OCI-LY3 (cell line): ENCODE results near the gene IRF1.

Experiments
- H2AFZ ChIP-seq: fragments of 200-600, 300-600 bp; shearing (Covaris generic); 2 replicates; pipeline ENCODE4 v1.6.0; 2014; ENCODE audit warnings: antibody characterized with exemption, low read depth, low read length
- H3K27ac ChIP-seq: fragments of 200-600, 300-600 bp; sonication (generic); 2 replicates; pipeline ENCODE4 v1.5.1; 2014; ENCODE audit warnings: mild to moderate bottlenecking, low read length, moderate library complexity, mixed read lengths
- H3K27me3 ChIP-seq: fragments of 200-600, 300-600 bp; sonication (generic); 2 replicates; pipeline ENCODE4 v1.6.1; 2014; ENCODE audit warnings: low read depth, low read length, mixed read lengths
- H3K36me3 ChIP-seq: fragments of 200-600, 300-600 bp; sonication (generic); replicated peaks from 2 replicates; pipeline ENCODE3; 2014; ENCODE audit warnings: low read depth, low read length, mixed read lengths
- H3K4me1 ChIP-seq: fragments of 300-600, 200-600 bp; sonication (generic); 2 replicates; pipeline ENCODE4 v1.6.1; 2014; ENCODE audit warnings: low read length, mixed read lengths
- H3K4me2 ChIP-seq: fragments of 200-600, 300-600 bp; sonication (generic); 2 replicates; pipeline ENCODE4 v1.6.1; 2014; ENCODE audit warnings: low read length, mixed read lengths
- H3K4me3 ChIP-seq: fragments of 300-600, 200-600 bp; sonication (generic); 2 replicates; pipeline ENCODE4 v1.5.1; 2014; ENCODE audit warnings: antibody characterized with exemption, mild to moderate bottlenecking, low read length, moderate library complexity
- H3K79me2 ChIP-seq: fragments of 300-600, 200-600 bp; shearing (Covaris generic); 2 replicates; pipeline ENCODE4 v1.6.1; 2014; ENCODE audit warnings: mild to moderate bottlenecking, low read length, mixed read lengths
- H3K9ac ChIP-seq: fragments of 300-600, 200-600 bp; shearing (Covaris generic); 2 replicates; pipeline ENCODE4 v1.6.0; 2014; ENCODE audit warnings: mild to moderate bottlenecking, low read length, moderate library complexity
- H3K9me3 ChIP-seq: fragments of 200-600, 300-600 bp; shearing (Covaris generic); 2 replicates; pipeline ENCODE4 v1.6.1; 2014; ENCODE audit warnings: low read length, mixed read lengths; ENCODE audit not compliant: insufficient read depth
- H4K20me1 ChIP-seq: fragments of 200-600, 300-600 bp; sonication (generic); 2 replicates; pipeline ENCODE4 v1.6.1; 2016; ENCODE audit warnings: low read length, mixed read lengths; ENCODE audit not compliant: insufficient read depth
- CTCF ChIP-seq: fragments of 200-600, 300-600 bp; sonication (generic); IDR thresholded peaks from 2 replicates; pipeline ENCODE4 v1.5.1; 2014; ENCODE audit warnings: antibody characterized with exemption, low read length, low read depth
- EZH2phosphoT487 ChIP-seq: fragments of 200-600 bp; shearing (Covaris generic); IDR thresholded peaks from 2 replicates; pipeline ENCODE4 v1.6.1; 2018; ENCODE audit warnings: antibody characterized with exemption, mixed run types, low read depth

IRF1 gene

GRCh38 chr5:132488590-132488989 lies 2.0 kb downstream of the IRF1 start:
- Histone ChIP-seq H3K27me3 (peaks cover 4% of the 10 kb centered on the region; the same call in 1 of the 2 replicates), H3K27ac (peak overlapping the region; percentile 83; the same call in 1 of the 2 replicates), H3K9ac (peak overlapping the region; percentile 90; the same call in 1 of the 2 replicates), H3K4me2 (peak overlapping the region; percentile 100), H3K9me3 (no peaks in the 10 kb centered on the region), H3K36me3 (peaks cover 56% of the 10 kb centered on the region), H3K4me3 (peak overlapping the region; percentile 97), H3K4me1 (peaks cover 32% of the 10 kb centered on the region), H3K79me2 (peaks cover 38% of the 10 kb centered on the region), H4K20me1 (peaks cover 49% of the 10 kb centered on the region), H2AFZ (no peak overlapping the region)
- TF ChIP-seq EZH2phosphoT487 (no peak), CTCF (no peak)

- peaks cover 32% of the 10 kb centered on the region for H3K4me1 ChIP-seq
- H3K27ac ChIP-seq = no peak overlapping the region
- no peaks in the 10 kb centered on the region for H3K9me3 ChIP-seq
- H2AFZ ChIP-seq = no peak overlapping the region
- peaks cover 51% of the 10 kb centered on the region for H4K20me1 ChIP-seq
- peak overlapping the region; percentile 90; the same call in 1 of the 2 replicates for H3K9ac ChIP-seq
- peaks cover 62% of the 10 kb centered on the region for H3K36me3 ChIP-seq
- H3K4me2 ChIP-seq = peak overlapping the region; percentile 100
- peaks cover 4% of the 10 kb centered on the region; the same call in 1 of the 2 replicates for H3K27me3 ChIP-seq
- H3K79me2 ChIP-seq = peaks cover 38% of the 10 kb centered on the region
- peak overlapping the region; percentile 97; the same call in 1 of the 2 replicates for H3K4me3 ChIP-seq
- TF ChIP-seq EZH2phosphoT487 (no peak), CTCF (no peak)
Measured at GRCh38 chr5:132487841-132488555, 2.6 kb downstream of the IRF1 start.

- no peak overlapping the region for H3K4me3 ChIP-seq
- H3K4me1 ChIP-seq = peaks cover 28% of the 10 kb centered on the region
- H3K79me2 ChIP-seq = peaks cover 38% of the 10 kb centered on the region
- H3K27me3 ChIP-seq = no peaks in the 10 kb centered on the region
- H3K27ac ChIP-seq = no peak overlapping the region
- no peak overlapping the region for H3K4me2 ChIP-seq
- TF ChIP-seq EZH2phosphoT487 (no peak), CTCF (no peak)
- peaks cover 51% of the 10 kb centered on the region for H4K20me1 ChIP-seq
- H2AFZ ChIP-seq = no peak overlapping the region
- H3K9me3 ChIP-seq = no peaks in the 10 kb centered on the region
- H3K36me3 ChIP-seq = peaks cover 63% of the 10 kb centered on the region
- no peak overlapping the region for H3K9ac ChIP-seq
Measured at GRCh38 chr5:132487095-132487428, 3.5 kb downstream of the IRF1 start.

GRCh38 chr5:132486318-132487094 lies 4.1 kb downstream of the IRF1 start:
- H3K4me3 ChIP-seq = no peak overlapping the region
- H3K27ac ChIP-seq = no peak overlapping the region
- no peak for TF ChIP-seq CTCF
- no peak for TF ChIP-seq EZH2phosphoT487
- no peak overlapping the region for H3K4me2 ChIP-seq
- H3K9ac ChIP-seq = no peak overlapping the region
- H3K27me3 ChIP-seq = no peaks in the 10 kb centered on the region
- H2AFZ ChIP-seq = no peak overlapping the region
- peaks cover 22% of the 10 kb centered on the region for H3K4me1 ChIP-seq
- H3K79me2 ChIP-seq = peaks cover 38% of the 10 kb centered on the region
- peaks cover 51% of the 10 kb centered on the region for H4K20me1 ChIP-seq
- peaks cover 66% of the 10 kb centered on the region for H3K36me3 ChIP-seq
- no peaks in the 10 kb centered on the region for H3K9me3 ChIP-seq
